ENCODE results near the gene CSN1S1.

- TF ChIP-seq EZH2 (IDR thresholded peaks at IDR 0.05), result no peak
- no peak for TF ChIP-seq POLR2AphosphoS5 (IDR thresholded peaks at IDR 0.05; ENCODE audit: borderline replicate concordance, low read depth, low read length)
- no peak for TF ChIP-seq FOXP2 (optimal IDR thresholded peaks at IDR 0.05; ENCODE audit: control extremely low read depth, extremely low read length, insufficient read depth)
Observed at GRCh38 chr4:69977582-69977981, 46.7 kb downstream of the CSN1S1 start.

Data from SK-N-MC (cell line).